Loucy (cell line): ENCODE data around the gene RERE.

Experiments
- H2AFZ ChIP-seq: fragments of 200-600 bp; sonication (generic); 2 replicates; pipeline ENCODE4 v1.6.0; 2016; ENCODE audit warnings: antibody characterized with exemption, mild to moderate bottlenecking, low read length, moderate library complexity
- H3F3A ChIP-seq: fragments of 200-600 bp; 2 replicates; pipeline ENCODE4 v1.6.0; 2016; ENCODE audit warnings: antibody characterized with exemption, low read depth, mild to moderate bottlenecking
- H3K27me3 ChIP-seq: fragments of 200-600 bp; sonication (generic); 2 replicates; pipeline ENCODE4 v1.6.1; 2014; ENCODE audit warnings: low read length, mild to moderate bottlenecking; ENCODE audit not compliant: insufficient read depth, poor library complexity, severe bottlenecking
- H3K36me3 ChIP-seq: fragments of 200-600 bp; sonication (generic); 2 replicates; pipeline ENCODE4 v1.6.1; 2016; ENCODE audit warnings: low read length; ENCODE audit not compliant: insufficient read depth
- H3K4me1 ChIP-seq: fragments of 200-600 bp; sonication (generic); 2 replicates; pipeline ENCODE4 v1.5.1; 2014; ENCODE audit warnings: low read length, mild to moderate bottlenecking; ENCODE audit not compliant: insufficient read depth, poor library complexity, severe bottlenecking
- H3K4me2 ChIP-seq: fragments of 200-600 bp; sonication (generic); 2 replicates; pipeline ENCODE4 v1.6.0; 2014; ENCODE audit warnings: antibody characterized with exemption, low read length, low read depth, mild to moderate bottlenecking; ENCODE audit not compliant: poor library complexity, severe bottlenecking
- H3K4me3 ChIP-seq: fragments of 200-600 bp; sonication (generic); 2 replicates; pipeline ENCODE4 v1.5.1; 2014; ENCODE audit warnings: low read length, mild to moderate bottlenecking, mixed read lengths; ENCODE audit not compliant: poor library complexity, severe bottlenecking
- H3K79me2 ChIP-seq: fragments of 200-600 bp; sonication (generic); 2 replicates; pipeline ENCODE4 v1.6.1; 2014; ENCODE audit warnings: low read length; ENCODE audit not compliant: insufficient read depth
- H3K9ac ChIP-seq: fragments of 200-600 bp; sonication (generic); 2 replicates; pipeline ENCODE4 v1.6.0; 2014; ENCODE audit warnings: mild to moderate bottlenecking, low read depth, low read length, moderate library complexity; ENCODE audit not compliant: poor library complexity, severe bottlenecking
- H3K9me2 ChIP-seq: fragments of 200-600 bp; sonication (generic); replicated peaks from 2 replicates; pipeline ENCODE4 v1.6.1; 2016; ENCODE audit warnings: low read depth, low read length, mixed read lengths
- H3K9me3 ChIP-seq: fragments of 200-600 bp; sonication (generic); 2 replicates; pipeline ENCODE4 v1.6.1; 2014; ENCODE audit warnings: mild to moderate bottlenecking, antibody characterized with exemption, low read length, low read depth; ENCODE audit not compliant: insufficient read depth
- H4K20me1 ChIP-seq: fragments of 200-600 bp; sonication (generic); 2 replicates; pipeline ENCODE4 v1.6.0; 2014; ENCODE audit warnings: antibody characterized with exemption, low read length, mild to moderate bottlenecking; ENCODE audit not compliant: insufficient read depth, poor library complexity, severe bottlenecking
- CTCF ChIP-seq: fragments of 200-600 bp; sonication (generic); conservative IDR thresholded peaks from 2 replicates; pipeline ENCODE4 v1.5.1; 2014; ENCODE audit warnings: mild to moderate bottlenecking, antibody characterized with exemption, low read length
- EZH2phosphoT487 ChIP-seq: fragments of 200-600 bp; IDR thresholded peaks from 2 replicates; pipeline ENCODE4 v1.6.1; 2018; ENCODE audit warnings: antibody characterized with exemption, mild to moderate bottlenecking, moderate library complexity, borderline replicate concordance

Gene RERE

GRCh38 chr1:8846263-8846662 lies 28.8 kb upstream of the RERE start:
- H3K4me3 ChIP-seq = no peak overlapping the region
- H3K36me3 ChIP-seq = no peaks in the 10 kb centered on the region
- H2AFZ ChIP-seq = no peak overlapping the region
- H3F3A ChIP-seq = no peaks in the 10 kb centered on the region
- H3K9me2 ChIP-seq = no peaks in the 10 kb centered on the region
- no peak overlapping the region for H3K4me2 ChIP-seq
- H3K27me3 ChIP-seq = no peaks in the 10 kb centered on the region
- H3K9ac ChIP-seq = no peak overlapping the region
- no peak for TF ChIP-seq EZH2phosphoT487
- TF ChIP-seq CTCF = no peak
- no peaks in the 10 kb centered on the region for H3K79me2 ChIP-seq
- peaks cover 17% of the 10 kb centered on the region for H3K4me1 ChIP-seq
- no peaks in the 10 kb centered on the region for H4K20me1 ChIP-seq
- no peaks in the 10 kb centered on the region for H3K9me3 ChIP-seq

- Histone ChIP-seq H3K9me3 (no peaks in the 10 kb centered on the region), H3K4me1 (peaks cover 17% of the 10 kb centered on the region), H3K9me2 (no peaks in the 10 kb centered on the region), H3K79me2 (no peaks in the 10 kb centered on the region), H3K36me3 (no peaks in the 10 kb centered on the region), H3K4me3 (no peak overlapping the region), H4K20me1 (no peaks in the 10 kb centered on the region), H3F3A (no peaks in the 10 kb centered on the region), H2AFZ (no peak overlapping the region), H3K9ac (no peak overlapping the region), H3K4me2 (no peak overlapping the region), H3K27me3 (no peaks in the 10 kb centered on the region)
- TF ChIP-seq CTCF (no peak), EZH2phosphoT487 (no peak)
Observed at GRCh38 chr1:8845104-8846097, 28.0 kb upstream of the RERE start.

- no peak overlapping the region for H3K4me2 ChIP-seq
- TF ChIP-seq CTCF (no peak), EZH2phosphoT487 (no peak)
- H3K4me3 ChIP-seq = no peak overlapping the region
- no peak overlapping the region for H3K9ac ChIP-seq
- H3K4me1 ChIP-seq = peaks cover 17% of the 10 kb centered on the region
- H3K9me3 ChIP-seq = no peaks in the 10 kb centered on the region
- no peak overlapping the region for H2AFZ ChIP-seq
- H3K9me2 ChIP-seq = no peaks in the 10 kb centered on the region
- no peaks in the 10 kb centered on the region for H3K36me3 ChIP-seq
- no peaks in the 10 kb centered on the region for H4K20me1 ChIP-seq
- no peaks in the 10 kb centered on the region for H3F3A ChIP-seq
- no peaks in the 10 kb centered on the region for H3K79me2 ChIP-seq
- no peaks in the 10 kb centered on the region for H3K27me3 ChIP-seq
Observed at GRCh38 chr1:8844501-8845006, 27.1 kb upstream of the RERE start.
